Body of pancreas (tissue), 4 donors: ENCODE measurements around the gene NHSL1.

Experiments used
- POLR2A ChIP-seq, 3 donors: fragments of 450-650 bp; IDR thresholded peaks; one replicate each; pipeline ENCODE4 v1.6.1; 2016; ENCODE audit warnings: antibody characterized with exemption in 3 of 3, mild to moderate bottlenecking in 2 of 3
- TF ChIP-seq, protein P1 (sequence below), 7 experiments: fragments of 450-650 bp in 4 of 7; fragments of 200-600 bp in 3 of 7; sonication (generic) in 3 of 7; IDR thresholded peaks; one replicate each; pipeline ENCODE4 v1.5.1; 2016 to 2019; ENCODE audit warnings: antibody characterized with exemption in 7 of 7

DNA sequence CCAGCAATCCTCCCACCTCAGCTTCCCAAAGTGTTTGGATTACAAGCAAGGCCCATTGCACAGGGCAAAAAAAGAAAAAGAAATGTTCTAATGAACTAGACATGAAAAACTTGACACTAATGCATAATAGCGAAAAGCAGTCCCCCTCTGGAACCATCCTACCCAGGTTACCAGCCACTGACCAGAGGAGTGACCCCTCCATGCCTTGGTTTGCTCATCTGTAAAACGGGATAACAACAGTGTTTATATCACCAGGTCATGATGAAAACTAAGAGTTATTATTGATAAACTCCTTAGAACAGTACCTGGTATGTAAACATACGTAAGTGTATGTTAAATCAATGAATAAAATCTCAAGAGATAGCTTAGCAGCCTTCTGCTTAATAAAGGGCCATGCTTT lies 3.3 kb upstream of the NHSL1 start:
- no peak for TF ChIP-seq POLR2A (IDR thresholded peaks at IDR 0.05)
- TF ChIP-seq, protein P1, sequence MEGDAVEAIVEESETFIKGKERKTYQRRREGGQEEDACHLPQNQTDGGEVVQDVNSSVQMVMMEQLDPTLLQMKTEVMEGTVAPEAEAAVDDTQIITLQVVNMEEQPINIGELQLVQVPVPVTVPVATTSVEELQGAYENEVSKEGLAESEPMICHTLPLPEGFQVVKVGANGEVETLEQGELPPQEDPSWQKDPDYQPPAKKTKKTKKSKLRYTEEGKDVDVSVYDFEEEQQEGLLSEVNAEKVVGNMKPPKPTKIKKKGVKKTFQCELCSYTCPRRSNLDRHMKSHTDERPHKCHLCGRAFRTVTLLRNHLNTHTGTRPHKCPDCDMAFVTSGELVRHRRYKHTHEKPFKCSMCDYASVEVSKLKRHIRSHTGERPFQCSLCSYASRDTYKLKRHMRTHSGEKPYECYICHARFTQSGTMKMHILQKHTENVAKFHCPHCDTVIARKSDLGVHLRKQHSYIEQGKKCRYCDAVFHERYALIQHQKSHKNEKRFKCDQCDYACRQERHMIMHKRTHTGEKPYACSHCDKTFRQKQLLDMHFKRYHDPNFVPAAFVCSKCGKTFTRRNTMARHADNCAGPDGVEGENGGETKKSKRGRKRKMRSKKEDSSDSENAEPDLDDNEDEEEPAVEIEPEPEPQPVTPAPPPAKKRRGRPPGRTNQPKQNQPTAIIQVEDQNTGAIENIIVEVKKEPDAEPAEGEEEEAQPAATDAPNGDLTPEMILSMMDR (IDR thresholded peaks at IDR 0.05) = no peak
